ENCODE results near the gene TMEM132C.
"Not testable (repeated sequence)": the region's sequence is repeated elsewhere in the genome, so short reads cannot be mapped to it uniquely, and the experiment has no call there.

TMEM132C gene

DNA sequence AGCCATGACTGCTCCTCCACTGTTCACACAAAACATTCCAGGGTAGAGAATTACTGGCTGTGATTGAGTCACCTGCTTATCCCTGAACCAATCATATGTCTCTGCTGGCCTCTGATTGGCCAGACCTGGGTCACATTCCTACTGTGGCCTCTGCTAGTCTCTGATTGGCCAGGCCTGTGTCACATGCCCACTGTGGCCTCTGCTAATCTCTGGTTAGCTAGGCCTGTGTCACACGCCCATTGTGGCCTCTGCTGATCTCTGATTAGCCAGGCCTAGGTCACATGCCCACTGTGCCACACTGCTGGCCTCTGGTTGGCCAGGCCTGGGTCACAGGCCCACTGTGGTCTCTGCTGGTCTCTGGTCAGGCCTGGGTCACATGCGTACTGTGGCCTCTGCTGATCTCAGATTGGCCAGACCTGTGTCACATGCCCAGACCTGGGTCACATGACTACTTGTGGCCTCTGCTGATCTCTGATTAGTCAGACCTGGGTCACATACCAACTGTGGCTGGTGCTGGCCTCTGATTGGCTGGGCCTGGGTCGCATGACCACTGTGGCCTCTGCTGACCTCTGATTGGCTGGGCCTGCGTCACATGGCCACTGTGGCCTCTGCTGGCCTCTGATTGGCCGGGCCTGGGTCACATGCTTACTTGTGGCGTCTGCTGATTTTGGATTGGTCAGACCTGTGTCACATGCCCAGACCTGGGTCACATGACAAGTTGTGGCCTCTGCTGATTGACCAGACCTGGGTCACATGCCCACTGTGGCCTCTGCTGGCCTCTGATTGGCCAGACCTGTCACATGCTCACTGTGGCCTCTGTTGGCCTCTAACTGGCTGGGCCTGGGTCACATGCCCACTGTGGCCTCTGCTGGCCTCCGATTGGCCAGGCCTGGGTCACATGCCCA lies 305.2 kb downstream of the TMEM132C start:
- DNase-seq, result no peak

DNA sequence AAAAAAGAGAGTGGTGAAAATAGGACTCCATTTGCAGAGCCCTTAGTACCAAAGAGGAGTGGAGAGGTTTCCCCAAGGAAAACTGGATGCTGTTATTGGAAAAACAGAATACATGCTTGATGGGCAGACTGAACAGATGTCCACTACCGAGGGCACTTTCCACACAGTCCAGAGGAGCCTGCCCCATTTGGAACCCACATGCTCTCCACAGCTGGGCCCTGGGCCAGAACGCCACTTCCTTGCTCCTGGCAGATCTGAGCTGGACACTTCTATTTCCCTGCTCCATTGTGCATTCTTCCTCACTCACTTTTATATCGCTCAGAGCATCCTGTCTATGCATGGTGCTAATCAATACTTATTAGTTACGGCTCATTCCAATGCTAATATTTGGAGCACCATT lies 306.9 kb downstream of the TMEM132C start:
- DNase-seq, result no peak

DNA sequence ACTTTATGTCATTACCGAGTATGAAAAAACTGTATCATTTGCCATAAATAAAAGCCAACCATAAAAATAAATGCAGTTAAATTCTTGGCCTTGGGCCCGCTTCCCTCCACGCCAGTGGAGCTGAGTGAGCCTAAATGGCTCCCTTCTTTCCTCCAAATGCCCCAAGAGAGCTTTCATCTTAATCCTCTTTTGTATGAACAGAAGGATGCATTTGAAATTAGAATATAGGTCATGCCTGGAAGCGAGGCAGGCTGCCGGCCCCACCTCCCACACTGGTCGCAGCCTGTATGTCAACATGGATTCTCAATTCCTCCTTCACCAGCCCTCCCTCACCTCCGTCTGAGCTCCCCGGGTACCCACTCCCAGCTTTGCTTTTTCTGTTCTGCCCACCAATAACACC lies 311.1 kb downstream of the TMEM132C start:
- no peak for DNase-seq

DNA sequence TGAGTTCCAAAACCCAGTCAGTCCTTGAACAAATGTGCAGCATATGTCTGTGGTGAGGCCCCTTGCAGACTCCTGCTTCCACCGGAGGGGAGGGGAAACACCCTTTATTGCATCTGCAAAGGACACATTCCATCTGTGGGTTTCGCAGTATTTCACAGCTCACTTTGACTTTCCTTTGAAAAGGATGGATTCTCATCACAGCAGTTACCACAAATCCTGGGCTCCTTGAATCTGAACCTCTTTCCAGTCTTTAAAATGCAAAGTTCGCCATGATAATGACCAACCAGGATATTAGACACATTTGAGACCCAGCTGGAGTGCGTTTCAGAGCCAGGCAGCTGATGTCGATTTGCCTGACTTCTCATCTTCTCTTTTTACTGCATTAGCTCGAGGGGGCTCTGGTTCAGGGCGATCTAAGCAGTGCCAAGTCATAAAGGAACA lies 314.4 kb downstream of the TMEM132C start:
- no peak for DNase-seq

DNA sequence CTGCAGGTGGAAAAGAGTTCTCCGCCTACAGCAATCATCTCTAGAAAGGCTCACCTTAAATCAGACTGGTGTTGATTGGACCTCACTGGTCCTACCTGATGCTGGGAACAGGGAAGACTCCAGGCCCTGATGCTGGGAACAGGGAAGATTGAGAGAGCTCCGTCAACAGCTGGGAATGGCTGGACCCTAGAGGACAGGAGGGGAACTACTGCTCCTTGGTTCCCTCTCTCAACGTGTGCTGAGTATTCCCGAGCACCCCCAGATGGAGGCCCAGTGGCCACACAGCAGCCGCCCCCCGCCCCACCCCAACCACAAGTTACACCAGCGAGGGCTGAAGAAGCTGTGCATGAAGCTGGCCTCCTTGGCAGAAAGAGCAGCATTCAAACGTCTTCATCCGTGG lies 316.5 kb downstream of the TMEM132C start:
- no peak for DNase-seq

DNA sequence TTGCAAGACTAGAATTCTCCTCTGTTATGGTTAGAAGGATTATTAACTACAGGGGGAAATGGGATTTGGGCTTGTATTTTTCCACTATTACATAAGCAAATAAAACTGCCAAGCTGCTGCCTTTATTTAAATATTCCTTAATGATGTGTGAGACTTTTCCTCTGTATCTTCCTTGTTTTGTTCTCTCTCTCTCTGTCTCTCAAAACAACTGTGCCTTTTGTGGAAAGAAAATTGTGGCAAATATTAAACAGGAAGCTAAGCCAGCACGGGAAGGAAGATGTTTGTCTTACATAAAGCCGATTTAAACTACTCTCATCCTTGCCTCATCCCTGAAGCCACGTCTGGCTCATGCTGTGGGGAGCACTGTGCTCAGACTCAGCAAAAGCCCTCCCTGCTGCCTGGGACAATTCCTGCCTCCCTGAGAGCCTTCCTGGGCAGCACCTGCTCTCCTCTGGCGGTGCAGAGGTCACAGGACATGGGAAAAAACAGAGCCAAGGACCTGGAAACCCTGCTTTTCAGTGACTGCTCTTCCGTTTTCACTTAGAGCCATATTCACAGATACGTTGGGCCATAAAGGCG lies 319.6 kb downstream of the TMEM132C start:
- no peak for DNase-seq

DNA sequence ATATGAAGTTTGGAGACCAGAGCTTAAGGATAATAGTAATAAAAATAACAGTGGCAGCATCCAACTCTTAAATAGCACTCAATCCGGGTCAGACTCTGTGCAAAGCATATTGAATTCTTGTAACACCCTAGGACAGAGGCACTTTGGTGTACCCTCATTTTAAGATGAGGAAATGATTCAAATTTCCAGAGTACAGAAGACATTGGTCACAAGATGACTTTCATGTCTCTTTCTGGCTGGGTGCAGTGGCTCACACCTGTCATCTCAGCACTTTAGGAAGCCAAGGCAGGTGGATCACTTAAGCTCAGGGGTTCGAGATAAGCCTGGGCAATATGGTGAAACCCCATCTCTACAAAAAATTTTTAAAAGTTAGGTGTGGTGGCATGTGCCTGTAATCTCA lies 320.9 kb downstream of the TMEM132C start:
- no peak for DNase-seq

DNA sequence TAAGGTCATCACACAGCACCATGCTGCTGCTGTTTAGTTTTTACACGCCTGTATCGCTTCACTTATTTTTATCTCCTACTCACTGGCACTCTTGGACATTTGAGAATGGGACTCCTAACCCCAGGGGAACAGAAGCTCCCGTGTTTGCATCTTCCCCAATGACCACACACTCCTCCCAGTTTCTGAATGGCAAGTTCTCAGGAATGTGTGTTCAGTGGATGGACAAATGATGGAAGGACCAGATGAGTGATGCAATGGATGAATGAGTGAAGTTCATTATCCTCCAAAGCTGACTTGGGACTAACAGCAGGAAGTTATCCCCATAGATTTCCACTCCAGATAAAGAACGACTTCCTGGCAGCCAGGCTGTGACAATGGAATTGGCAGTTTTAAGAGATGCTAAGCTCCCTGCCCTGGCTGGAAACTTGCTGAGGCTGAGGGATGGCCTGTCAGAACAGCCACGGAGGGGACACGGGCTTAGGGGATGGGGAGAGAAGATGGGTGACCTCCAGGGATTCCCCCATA lies 325.3 kb downstream of the TMEM132C start:
- no peak for DNase-seq

DNA sequence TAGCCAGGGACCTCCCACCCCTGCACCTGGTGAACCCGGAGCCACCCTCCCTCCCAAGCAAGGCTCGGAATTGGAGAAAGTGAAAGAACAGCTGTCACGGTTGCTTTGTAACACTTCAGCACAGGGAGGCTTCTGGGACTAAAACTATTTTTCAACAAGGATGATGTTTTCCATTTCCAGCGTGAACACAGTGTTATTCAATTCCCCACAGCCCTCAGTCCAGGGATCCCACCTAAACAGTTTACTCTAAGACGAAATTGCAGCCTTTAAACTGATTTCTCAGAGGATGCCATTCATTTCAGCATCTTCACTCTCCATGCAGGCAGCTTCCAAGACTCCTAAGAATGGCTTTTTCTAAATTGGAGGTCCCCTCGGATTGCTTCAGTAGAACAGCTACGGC lies 327.6 kb downstream of the TMEM132C start:
- DNase-seq, result no peak

DNA sequence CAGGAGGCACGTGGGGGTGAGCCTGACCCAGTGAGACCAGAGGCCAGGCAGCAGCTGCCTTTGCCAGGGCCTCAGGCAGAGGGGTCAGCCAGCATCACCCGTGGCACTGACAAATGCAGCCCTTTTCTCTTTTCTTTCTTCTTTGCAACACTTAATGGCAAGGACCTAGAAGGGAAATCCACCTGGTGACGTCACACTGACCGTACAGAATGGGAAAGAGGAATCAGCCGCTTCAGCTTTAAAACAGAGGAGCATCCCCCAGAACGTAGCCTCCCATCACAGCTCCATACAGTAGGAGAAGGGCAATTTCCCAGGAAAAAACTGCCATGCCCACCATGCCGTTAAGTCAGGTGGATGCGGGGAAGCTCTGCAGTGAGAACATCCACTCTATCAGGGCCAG lies 328.6 kb downstream of the TMEM132C start:
- no peak for DNase-seq

DNA sequence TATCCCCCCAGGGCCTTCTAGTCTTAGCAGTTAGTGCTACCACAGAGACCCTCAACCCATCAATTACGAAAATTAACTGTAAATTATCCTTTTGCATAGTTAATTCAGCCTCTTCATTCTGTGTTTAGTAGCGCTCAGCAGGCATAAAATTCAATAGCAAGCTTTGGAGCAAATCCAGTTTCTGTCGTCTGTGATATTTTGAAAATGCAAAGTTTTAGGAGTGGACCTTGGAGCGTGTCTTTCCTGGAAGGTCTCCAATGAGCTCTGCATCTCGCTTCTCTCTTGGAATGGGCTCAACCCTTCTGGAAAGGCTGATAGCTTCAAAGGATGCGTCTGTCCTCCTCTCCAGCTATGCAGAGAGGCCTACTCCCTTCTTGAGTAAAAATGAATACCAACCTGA lies 333.9 kb downstream of the TMEM132C start:
- no peak for DNase-seq

DNA sequence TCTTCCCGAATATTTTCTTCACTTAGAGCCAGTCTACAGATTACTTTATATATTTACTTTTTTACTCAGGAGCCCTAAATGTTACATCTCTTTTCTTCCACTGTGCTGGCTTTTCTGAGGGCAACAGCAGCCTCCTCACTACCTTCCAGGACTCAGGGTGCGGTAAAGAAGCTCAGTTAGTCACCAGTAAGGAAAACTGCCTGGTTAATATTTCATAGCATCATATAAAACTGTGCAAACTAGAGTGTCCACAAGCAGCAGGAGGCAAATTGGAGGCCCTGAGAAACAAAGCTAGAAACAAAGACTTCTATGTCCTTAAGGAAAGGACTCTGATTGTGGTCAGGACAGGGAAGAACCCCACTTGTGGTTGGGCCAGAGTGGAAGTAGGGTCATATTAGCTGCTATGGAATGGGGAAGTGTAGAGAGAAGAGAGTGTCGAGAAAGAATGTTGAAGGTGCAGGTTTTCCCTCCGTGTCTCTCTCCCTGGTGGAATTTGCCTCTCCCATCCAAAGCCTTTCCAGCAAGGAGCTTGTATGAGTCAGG lies 336.7 kb downstream of the TMEM132C start:
- DNase-seq, result no peak

DNA sequence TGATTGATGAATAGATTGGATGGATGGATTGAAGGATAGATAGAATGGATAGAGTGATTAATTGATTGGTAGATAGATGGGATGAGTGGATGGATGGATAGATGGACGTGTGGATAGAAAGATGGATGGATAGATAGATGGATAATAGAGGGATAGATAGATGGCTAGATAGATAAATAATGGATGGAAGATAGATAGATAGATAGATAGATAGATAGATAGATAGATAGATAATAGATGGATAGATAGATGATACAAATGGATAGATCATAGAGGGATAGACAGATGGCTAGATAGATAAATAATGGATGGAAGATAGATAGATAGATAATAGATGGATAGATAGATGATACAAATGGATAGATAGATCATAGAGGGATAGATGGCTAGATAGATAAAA lies 337.2 kb downstream of the TMEM132C start:
- not testable (repeated sequence) for DNase-seq

DNA sequence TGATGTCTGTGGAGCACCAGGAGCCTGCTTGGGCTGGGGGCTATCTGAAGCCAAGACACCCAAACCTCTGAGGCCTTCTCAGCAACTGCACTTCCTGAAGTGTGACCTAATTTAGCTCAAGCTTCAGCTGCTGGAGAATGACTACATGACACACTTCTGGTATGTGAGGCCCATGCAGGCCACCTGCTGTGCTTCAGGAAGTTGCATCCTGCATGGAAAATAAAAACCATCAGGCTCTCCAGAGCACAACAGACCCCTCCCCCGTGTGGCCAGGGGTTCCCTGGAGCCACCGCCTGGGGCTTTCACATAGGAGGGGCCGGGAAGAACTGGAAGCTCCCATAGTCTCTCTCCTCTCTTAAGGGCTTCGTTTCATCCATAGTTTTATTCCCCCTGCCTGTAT lies 339.1 kb downstream of the TMEM132C start:
- no peak for DNase-seq

DNA sequence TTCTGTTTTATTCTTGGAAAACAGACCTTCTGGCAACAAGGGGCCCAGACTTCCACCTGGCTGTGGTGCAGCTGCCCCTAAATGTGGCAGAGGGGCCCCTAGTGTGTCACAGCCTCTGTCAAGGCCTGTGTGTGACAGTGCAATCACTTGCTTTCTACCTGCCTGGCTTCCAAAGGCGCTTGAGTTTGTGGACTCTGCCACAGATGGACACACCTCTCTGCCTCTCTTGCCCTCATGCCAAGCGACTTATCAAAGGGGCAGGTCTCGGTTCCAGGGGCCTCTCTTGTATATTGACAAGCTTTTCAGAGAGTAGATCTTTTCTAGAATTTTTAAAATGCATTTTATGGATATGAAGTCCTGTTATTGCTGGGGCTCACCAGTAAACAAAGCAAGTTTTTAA lies 339.6 kb downstream of the TMEM132C start:
- DNase-seq, result no peak

DNA sequence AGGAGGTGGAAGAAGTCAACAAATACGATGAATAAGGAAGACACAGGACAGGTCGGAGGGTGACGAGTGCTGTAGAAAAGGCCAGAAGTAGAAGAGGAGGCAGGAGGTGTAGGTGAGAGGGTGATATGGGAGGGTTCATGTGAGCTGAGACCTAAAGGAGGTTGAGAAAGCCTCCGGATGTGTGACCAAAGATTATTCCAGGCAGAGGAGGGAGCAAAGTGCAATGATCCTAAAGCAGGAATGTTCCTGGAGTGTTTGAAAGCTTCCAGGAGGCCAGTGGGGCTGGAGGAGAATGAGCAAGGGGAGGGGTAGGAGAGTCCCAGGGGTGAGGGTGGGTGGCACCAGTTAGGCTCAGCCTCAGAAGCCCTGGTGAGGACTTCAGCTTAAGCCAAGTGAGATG lies 340.0 kb downstream of the TMEM132C start:
- no peak for DNase-seq

DNA sequence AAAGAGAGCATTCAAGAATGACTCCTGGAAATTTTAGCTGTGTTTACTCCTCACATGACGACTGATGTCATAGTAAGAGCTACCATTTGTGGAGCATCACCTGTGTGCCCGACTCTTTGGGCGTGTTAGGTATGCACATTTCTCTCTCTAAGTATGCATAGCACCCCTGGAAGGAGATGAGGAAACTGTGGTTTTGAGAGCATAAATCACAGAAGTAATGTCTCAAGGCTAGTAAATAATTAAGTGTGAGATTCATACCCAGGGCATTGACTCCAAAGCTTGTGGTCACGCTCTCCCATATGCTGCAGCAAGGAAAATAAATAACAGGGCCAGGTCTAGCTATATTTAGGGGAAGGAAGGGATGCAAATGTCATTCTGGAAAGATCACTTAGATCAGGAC lies 340.7 kb downstream of the TMEM132C start:
- no peak for DNase-seq

DNA sequence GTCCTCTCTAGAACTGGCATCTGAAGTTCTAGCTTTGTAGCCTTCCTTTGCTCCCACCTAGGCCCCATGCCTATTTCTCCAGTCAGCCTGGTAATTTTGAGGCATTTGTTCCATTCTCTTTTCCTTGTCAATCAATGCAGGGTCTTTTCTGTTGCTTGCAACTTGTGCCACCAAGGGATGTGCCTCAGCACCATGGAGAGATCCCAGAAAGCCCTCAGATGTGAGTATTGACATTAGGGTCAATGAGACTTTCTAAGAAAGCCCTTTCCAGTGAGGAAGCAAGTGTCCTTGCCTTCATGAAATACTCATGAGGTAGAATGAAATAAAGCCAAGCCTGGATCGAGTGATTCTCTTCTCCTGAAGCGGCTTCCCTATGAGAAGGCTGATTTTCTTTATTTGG lies 342.9 kb downstream of the TMEM132C start:
- no peak for DNase-seq

DNA sequence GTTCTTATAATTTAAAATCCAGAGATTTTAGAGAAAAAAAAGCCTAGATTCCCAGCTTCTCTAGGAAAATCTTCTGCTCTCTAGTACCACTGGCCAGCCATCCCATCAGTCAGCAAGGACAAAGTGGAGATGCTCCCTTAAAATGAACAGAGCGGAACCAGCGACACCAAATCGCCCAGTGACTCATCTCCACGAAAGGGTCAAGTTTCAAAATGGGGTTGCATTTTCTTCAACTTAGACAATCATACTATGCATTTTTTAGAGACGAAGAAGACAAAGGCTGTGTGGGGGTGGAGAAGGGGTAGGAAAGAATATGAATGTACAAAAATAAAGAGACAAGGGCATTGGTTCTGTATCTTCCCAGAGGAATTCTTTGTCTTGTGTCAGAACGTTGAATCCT lies 344.8 kb downstream of the TMEM132C start:
- no peak for DNase-seq

DNA sequence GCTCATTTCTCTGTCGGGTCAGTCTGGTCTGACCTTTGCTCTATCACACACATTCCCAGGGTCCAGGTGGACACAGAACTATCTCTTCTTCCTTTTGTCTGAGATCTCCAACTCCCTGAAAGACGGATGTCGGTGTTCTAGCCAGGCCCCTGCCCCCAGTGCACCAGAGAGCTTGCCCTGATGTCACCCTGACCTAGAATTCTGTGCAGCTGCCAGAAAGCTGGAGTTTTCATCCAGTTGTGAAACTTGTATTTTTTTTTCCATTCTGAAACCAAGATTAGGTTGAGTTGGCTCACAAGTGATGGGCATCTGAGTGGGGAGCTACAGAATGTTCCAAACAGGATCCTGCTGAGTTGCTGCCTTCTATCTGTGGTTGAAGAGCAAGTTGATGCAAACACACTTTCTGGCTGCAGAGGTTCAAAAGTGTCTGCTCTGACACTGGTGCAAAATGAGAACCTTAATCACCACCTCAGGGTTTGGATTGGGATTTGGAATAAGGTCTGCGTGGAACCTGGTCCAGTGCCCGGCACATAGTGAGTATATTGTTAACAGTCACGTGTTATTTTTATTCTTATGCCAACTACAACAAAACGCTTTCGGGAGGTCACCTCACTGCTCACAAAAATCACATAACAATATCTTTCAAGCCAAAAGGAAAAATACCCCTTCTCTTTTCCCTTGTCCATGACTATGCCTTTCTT lies 345.3 kb downstream of the TMEM132C start:
- no peak for DNase-seq

DNA sequence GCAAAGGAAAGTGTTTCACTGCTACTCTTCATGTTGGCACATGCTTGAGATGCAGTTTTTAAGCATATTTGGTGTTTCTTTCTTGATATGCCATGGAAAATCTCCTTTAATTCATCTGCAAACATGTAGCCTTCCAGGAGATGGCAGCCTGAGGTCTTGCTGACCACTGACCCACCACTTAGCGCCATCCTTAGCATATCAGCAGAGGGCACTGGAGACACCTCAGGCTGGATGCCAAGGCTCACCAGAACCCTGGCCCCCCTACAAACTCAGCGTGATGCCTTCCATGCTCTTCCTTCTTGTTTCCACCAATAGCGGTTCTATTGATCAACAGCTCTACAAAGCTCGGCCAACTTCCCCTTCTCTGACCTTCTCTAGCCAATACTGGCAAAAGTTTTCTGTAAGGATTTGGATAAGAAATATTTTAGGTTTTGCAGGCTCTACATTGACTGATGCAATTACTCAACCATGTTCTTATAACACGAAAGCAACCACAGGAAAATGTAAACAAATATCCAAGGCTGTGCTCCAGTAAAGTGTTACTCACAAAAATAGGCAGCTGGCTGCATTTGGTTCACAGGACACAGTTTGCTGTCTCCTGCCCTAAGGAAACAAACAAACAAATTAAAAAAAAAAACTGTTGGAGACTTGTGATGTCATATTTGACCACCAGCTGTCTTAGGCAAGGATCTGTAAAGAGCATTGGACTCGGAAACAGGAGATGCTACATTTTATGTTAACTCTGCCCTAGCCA lies 347.0 kb downstream of the TMEM132C start:
- no peak for DNase-seq

DNA sequence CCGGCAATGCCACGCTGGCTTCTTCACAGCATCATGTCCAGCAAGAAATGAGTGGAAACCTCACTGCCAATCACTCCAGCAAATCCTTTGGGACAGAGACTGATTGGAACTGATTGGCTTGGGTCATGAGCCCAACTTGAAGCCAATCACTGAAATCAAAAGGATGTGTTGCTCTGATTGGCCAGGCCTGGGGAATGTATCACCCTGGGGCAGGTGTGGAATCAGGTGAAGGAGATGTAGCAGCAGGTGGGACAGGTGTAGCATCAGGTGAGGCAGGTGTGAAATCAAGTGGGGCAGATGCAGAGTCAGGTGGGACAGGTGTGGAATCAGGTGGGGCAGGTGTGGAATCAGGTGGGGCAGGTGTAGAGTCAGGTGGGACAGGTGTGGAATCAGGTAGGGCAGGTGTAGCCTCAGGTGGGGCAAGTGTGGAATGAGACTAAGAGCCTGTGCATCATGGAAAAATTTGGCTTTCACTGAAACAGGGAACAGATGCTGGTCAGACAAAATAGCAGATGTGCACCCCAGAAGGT lies 350.4 kb downstream of the TMEM132C start:
- no peak for DNase-seq
